Measurements from ENCODE around the gene FOCAD. TPM values are rescaled to one million over a fixed set of nuclear protein-coding genes. Genes with fewer than 3 reads are reported as not detected.

The FOCAD gene
- total RNA-seq, 1 donor from 2014 or later: 60.1 TPM

GRCh38 chr9:20987521-20987920, 303.5 kb downstream of the FOCAD start:
- Mint-ChIP-seq H3K27ac (ENCODE audit: unreplicated experiment) (no peak overlapping the region), H3K4me3 (no peak overlapping the region), H3K27me3 (ENCODE audit: low read depth) (no peaks in the 10 kb centered on the region), H3K4me1 (no peaks in the 10 kb centered on the region), H3K36me3 (ENCODE audit: low read depth) (peaks cover 19% of the 10 kb centered on the region), H3K9me3 (no peaks in the 10 kb centered on the region)
- no peak for TF ChIP-seq CTCF (conservative IDR thresholded peaks at IDR 0.05)
- no peak for DNase-seq (ENCODE audit: low read depth, low spot score)

GRCh38 chr9:20988061-20988460, 304.0 kb downstream of the FOCAD start:
- no peak overlapping the region for H3K27ac Mint-ChIP-seq (ENCODE audit: unreplicated experiment)
- no peak overlapping the region for H3K4me3 Mint-ChIP-seq
- TF ChIP-seq CTCF (conservative IDR thresholded peaks at IDR 0.05): no peak
- no peaks in the 10 kb centered on the region for H3K4me1 Mint-ChIP-seq
- H3K36me3 Mint-ChIP-seq (ENCODE audit: low read depth): peaks cover 16% of the 10 kb centered on the region
- no peaks in the 10 kb centered on the region for H3K9me3 Mint-ChIP-seq
- H3K27me3 Mint-ChIP-seq (ENCODE audit: low read depth): no peaks in the 10 kb centered on the region
- DNase-seq (ENCODE audit: low read depth, low spot score): no peak

GRCh38 chr9:20988671-20989315, 304.7 kb downstream of the FOCAD start:
- no peak for TF ChIP-seq CTCF (conservative IDR thresholded peaks at IDR 0.05)
- H3K9me3 Mint-ChIP-seq: no peaks in the 10 kb centered on the region
- no peak overlapping the region for H3K4me3 Mint-ChIP-seq
- H3K27ac Mint-ChIP-seq (ENCODE audit: unreplicated experiment): no peak overlapping the region
- no peak for DNase-seq (ENCODE audit: low read depth, low spot score)
- no peaks in the 10 kb centered on the region for H3K27me3 Mint-ChIP-seq (ENCODE audit: low read depth)
- H3K4me1 Mint-ChIP-seq: no peaks in the 10 kb centered on the region
- H3K36me3 Mint-ChIP-seq (ENCODE audit: low read depth): peaks cover 16% of the 10 kb centered on the region

GRCh38 chr9:20989923-20990341, 305.9 kb downstream of the FOCAD start:
- Mint-ChIP-seq H3K9me3 (no peaks in the 10 kb centered on the region), H3K4me1 (no peaks in the 10 kb centered on the region), H3K27me3 (ENCODE audit: low read depth) (no peaks in the 10 kb centered on the region), H3K4me3 (no peak overlapping the region), H3K27ac (ENCODE audit: unreplicated experiment) (no peak overlapping the region), H3K36me3 (ENCODE audit: low read depth) (peaks cover 20% of the 10 kb centered on the region)
- no peak for DNase-seq (ENCODE audit: low read depth, low spot score)
- TF ChIP-seq CTCF (conservative IDR thresholded peaks at IDR 0.05): no peak

GRCh38 chr9:20990867-20991266, 306.8 kb downstream of the FOCAD start:
- TF ChIP-seq CTCF (conservative IDR thresholded peaks at IDR 0.05): no peak
- H3K36me3 Mint-ChIP-seq (ENCODE audit: low read depth): peaks cover 26% of the 10 kb centered on the region
- no peak overlapping the region for H3K27ac Mint-ChIP-seq (ENCODE audit: unreplicated experiment)
- no peaks in the 10 kb centered on the region for H3K4me1 Mint-ChIP-seq
- no peak for DNase-seq (ENCODE audit: low read depth, low spot score)
- H3K27me3 Mint-ChIP-seq (ENCODE audit: low read depth): no peaks in the 10 kb centered on the region
- no peaks in the 10 kb centered on the region for H3K9me3 Mint-ChIP-seq
- H3K4me3 Mint-ChIP-seq: no peak overlapping the region

All from neural crest cell (in vitro differentiated cells).